ENCODE data around the gene EGLN3.

The EGLN3 gene

GRCh38 chr14:33948145-33948868 lies 2.6 kb downstream of the EGLN3 start:
- H3K4me2 ChIP-seq (ENCODE audit: low read length): no peak overlapping the region
- no peaks in the 10 kb centered on the region for H3K79me2 ChIP-seq
- H3K27me3 ChIP-seq (ENCODE audit: control insufficient read depth, insufficient read depth, low read length): no peaks in the 10 kb centered on the region
- H3K9ac ChIP-seq: no peak overlapping the region
- H2AFZ ChIP-seq: no peak overlapping the region
- H3K36me3 ChIP-seq (ENCODE audit: control insufficient read depth, insufficient read depth, low read length): no peaks in the 10 kb centered on the region
- no peaks in the 10 kb centered on the region for H3K9me3 ChIP-seq (ENCODE audit: control insufficient read depth, low read length)
- H3K27ac ChIP-seq: no peak overlapping the region
- H3K4me1 ChIP-seq: peaks cover 3% of the 10 kb centered on the region
- H3K4me3 ChIP-seq (ENCODE audit: low read depth, low read length): no peak overlapping the region
- no peak for TF ChIP-seq CTCF (IDR thresholded peaks at IDR 0.05)

- Histone ChIP-seq H3K4me2 (ENCODE audit: low read length) (no peak overlapping the region), H3K27me3 (ENCODE audit: control insufficient read depth, insufficient read depth, low read length) (no peaks in the 10 kb centered on the region), H3K36me3 (ENCODE audit: control insufficient read depth, insufficient read depth, low read length) (no peaks in the 10 kb centered on the region), H3K79me2 (no peaks in the 10 kb centered on the region), H3K9me3 (ENCODE audit: control insufficient read depth, low read length) (no peaks in the 10 kb centered on the region), H3K4me1 (peaks cover 3% of the 10 kb centered on the region), H3K9ac (no peak overlapping the region), H3K27ac (no peak overlapping the region), H3K4me3 (ENCODE audit: low read depth, low read length) (no peak overlapping the region), H2AFZ (no peak overlapping the region)
- no peak for TF ChIP-seq CTCF (IDR thresholded peaks at IDR 0.05)
These were observed 4.0 kb downstream of the EGLN3 start for GRCh38 chr14:33946679-33947476.

GRCh38 chr14:33945210-33946088 lies 5.4 kb downstream of the EGLN3 start:
- Histone ChIP-seq H3K4me2 (ENCODE audit: low read length) (no peak overlapping the region), H3K4me3 (ENCODE audit: low read depth, low read length) (no peak overlapping the region), H3K27ac (no peak overlapping the region), H3K79me2 (no peaks in the 10 kb centered on the region), H3K9ac (no peak overlapping the region), H3K36me3 (ENCODE audit: control insufficient read depth, insufficient read depth, low read length) (no peaks in the 10 kb centered on the region), H3K27me3 (ENCODE audit: control insufficient read depth, insufficient read depth, low read length) (no peaks in the 10 kb centered on the region), H2AFZ (no peak overlapping the region), H3K4me1 (no peaks in the 10 kb centered on the region), H3K9me3 (ENCODE audit: control insufficient read depth, low read length) (no peaks in the 10 kb centered on the region)
- no peak for TF ChIP-seq CTCF (IDR thresholded peaks at IDR 0.05)

- H3K36me3 ChIP-seq (ENCODE audit: control insufficient read depth, insufficient read depth, low read length): no peaks in the 10 kb centered on the region
- TF ChIP-seq CTCF (IDR thresholded peaks at IDR 0.05): no peak
- H3K4me3 ChIP-seq (ENCODE audit: low read depth, low read length): no peak overlapping the region
- H3K27ac ChIP-seq: no peak overlapping the region
- no peak overlapping the region for H3K4me2 ChIP-seq (ENCODE audit: low read length)
- H3K9me3 ChIP-seq (ENCODE audit: control insufficient read depth, low read length): no peaks in the 10 kb centered on the region
- no peaks in the 10 kb centered on the region for H3K4me1 ChIP-seq
- no peaks in the 10 kb centered on the region for H3K27me3 ChIP-seq (ENCODE audit: control insufficient read depth, insufficient read depth, low read length)
- no peaks in the 10 kb centered on the region for H3K79me2 ChIP-seq
- H2AFZ ChIP-seq: no peak overlapping the region
- no peak overlapping the region for H3K9ac ChIP-seq
These were observed 7.6 kb downstream of the EGLN3 start for GRCh38 chr14:33943096-33943883.
